Measurements from ENCODE around the gene WBP4. TPM values are rescaled to one million over a fixed set of nuclear protein-coding genes. Genes with fewer than 3 reads are reported as not detected.

The WBP4 gene
- total and polyA plus RNA-seq, 2 of the 13 experiments (the other 11 are each of a cell fraction or from before 2014, with no cell fraction given): 6.7 to 11.7 TPM

GRCh38 chr13:41061075-41061913 is at the start of gene WBP4 (continued):
- TF ChIP-seq ZNF709 (CRISPR knock-in tag; IDR thresholded peaks at IDR 0.05) (no peak), CHD2 (IDR thresholded peaks at IDR 0.05; ENCODE audit: low read depth, low read length) (peak; percentile 78), MEIS1 (CRISPR knock-in tag; IDR thresholded peaks at IDR 0.05; ENCODE audit: borderline replicate concordance) (no peak), XRCC5 (optimal IDR thresholded peaks at IDR 0.05; ENCODE audit: low read length) (no peak), SRSF9 (IDR thresholded peaks at IDR 0.05; ENCODE audit: borderline replicate concordance, insufficient read depth, low read depth, low read length, poor library complexity, severe bottlenecking) (no peak), FOXC1 (CRISPR knock-in tag; IDR thresholded peaks at IDR 0.05; ENCODE audit: borderline replicate concordance) (no peak; the same call in 1 of the 2 replicates), ZNF264 (CRISPR knock-in tag; IDR thresholded peaks at IDR 0.05) (peak; percentile 17; the same call in 1 of the 2 replicates), HNF4A (CRISPR knock-in tag; IDR thresholded peaks at IDR 0.05) (peak; percentile 31), EP300 (IDR thresholded peaks at IDR 0.05; ENCODE audit: low read depth in 2 of 2, low read length in 2 of 2) (peak; percentile 64 to 76), EP300 (CRISPR knock-in tag; IDR thresholded peaks at IDR 0.05; ENCODE audit: borderline replicate concordance) (peak; percentile 39; the same call in 1 of the 2 replicates), ZNF337 (CRISPR knock-in tag; IDR thresholded peaks at IDR 0.05; ENCODE audit: borderline replicate concordance, low read depth) (no peak), ZNF432 (CRISPR knock-in tag; IDR thresholded peaks at IDR 0.05; ENCODE audit: borderline replicate concordance) (no peak), SNAPC2 (CRISPR knock-in tag; IDR thresholded peaks at IDR 0.05) (peak; percentile 74; the same call in 1 of the 2 replicates), ZNF124 (CRISPR knock-in tag; IDR thresholded peaks at IDR 0.05) (no peak), ZNF7 (CRISPR knock-in tag; IDR thresholded peaks at IDR 0.05) (peak; percentile 21; the same call in 1 of the 2 replicates), HMGA1 (CRISPR knock-in tag; conservative IDR thresholded peaks at IDR 0.05) (no peak), NR2C2 (CRISPR knock-in tag; IDR thresholded peaks at IDR 0.05; ENCODE audit: borderline replicate concordance) (peak; percentile 81), KLF11 (CRISPR knock-in tag; IDR thresholded peaks at IDR 0.05) (no peak; the same call in 1 of the 2 replicates), GLI4 (CRISPR knock-in tag; IDR thresholded peaks at IDR 0.05; ENCODE audit: borderline replicate concordance) (no peak), KLF16 (CRISPR knock-in tag; IDR thresholded peaks at IDR 0.05) (peak in 1 of 2 experiments; percentile 87; a peak in 2 of 4 replicates), JDP2 (CRISPR knock-in tag; IDR thresholded peaks at IDR 0.05; ENCODE audit: borderline replicate concordance) (no peak), ZNF614 (CRISPR knock-in tag; IDR thresholded peaks at IDR 0.05; ENCODE audit: borderline replicate concordance) (peak; percentile 60; the same call in 1 of the 2 replicates), TRIM24 (CRISPR knock-in tag; IDR thresholded peaks at IDR 0.05) (no peak), BCL6 (CRISPR knock-in tag; IDR thresholded peaks at IDR 0.05) (no peak; the same call in 1 of the 2 replicates), ZNF431 (CRISPR knock-in tag; IDR thresholded peaks at IDR 0.05; ENCODE audit: borderline replicate concordance, low read depth) (0 out of 2 replicates have a peak, but pooled peaks have one; percentile 21), SNAI1 (CRISPR knock-in tag; IDR thresholded peaks at IDR 0.05; ENCODE audit: borderline replicate concordance) (no peak), ZNF275 (CRISPR knock-in tag; IDR thresholded peaks at IDR 0.05; ENCODE audit: borderline replicate concordance) (no peak), ZNF770 (CRISPR knock-in tag; IDR thresholded peaks at IDR 0.05) (peak; percentile 57; the same call in 1 of the 2 replicates)

All from HepG2 (cell line).